K562 (cell line): ENCODE results near the gene EBI3. TPM values are rescaled to one million over a fixed set of nuclear protein-coding genes. Genes with fewer than 3 reads are reported as not detected.
A peak's percentile ranks its signal among the peaks of the same experiment; 100 is the strongest.

Source experiments
- ATAC-seq: fragments of 200-7000 bp; cut with Tn5 transposase; 3 replicates; pipeline ENCODE4 v1.9.1; 2020; ENCODE audit warnings: moderate library complexity
- BruUV-seq: library from RNA; stranded (reverse); fragments of 400-500 nt; replicated peaks from 2 replicates; lab custom pipeline; 2021; lab: Mats Ljungman, UMichigan
- CTCF ChIA-PET: fragments of 300-600 bp; formaldehyde crosslinking; extraction: SDS; loops from one replicate; lab custom pipeline; 2021; ENCODE audit warnings: low intra/inter-chr PET ratio; lab: Yijun Ruan, JAX
- POLR2A ChIA-PET: fragments of 300-600, 350-650 bp; sonication (Branson Sonifier 250); formaldehyde crosslinking; extraction: SDS; loops from one replicate; lab custom pipeline; 2021; ENCODE audit warnings: antibody characterized with exemption, inconsistent platforms; lab: Yijun Ruan, JAX
- DNase-seq, 4 experiments: peaks; one replicate each; pipeline versions ENCODE4 v3.0.0 to v3.0.0-alpha.2; 2011 to 2018; ENCODE audit warnings: low spot score in 3 of 4, mixed read lengths in 3 of 4; ENCODE audit errors: extremely low read depth in 1 of 4
- FAIRE-seq: peaks from 2 replicates; lab custom pipeline; 2011; peaks lifted over from hg19 to GRCh38; lab: Jason Lieb, UNC
- H2AFZ ChIP-seq: 2 replicates; pipeline ENCODE4 v1.6.0; 2011; ENCODE audit warnings: low read depth, low read length, control low read depth, inconsistent platforms
- H3K27ac ChIP-seq: fragments of 200-600 bp; 3 replicates; pipeline ENCODE4 v1.8.0; 2011; ENCODE audit warnings: low read depth, mild to moderate bottlenecking, control low read depth, inconsistent platforms, low read length, moderate library complexity, mixed read lengths; ENCODE audit errors: extremely low read depth
- H3K27me3 ChIP-seq, 2 experiments: fragments of 300-600 bp in 1 of 2; 2 replicates in 1 of 2; 3 replicates in 1 of 2; pipeline versions ENCODE4 v1.6.0 to v1.8.0; 2011; ENCODE audit warnings: inconsistent platforms in 2 of 2, low read length in 2 of 2, mild to moderate bottlenecking in 1 of 2, mixed read lengths in 1 of 2, moderate library complexity in 1 of 2; ENCODE audit not compliant: control insufficient read depth in 2 of 2, insufficient read depth in 2 of 2
- H3K36me3 ChIP-seq: fragments of 300-600 bp; 3 replicates; pipeline ENCODE4 v1.8.0; 2011; ENCODE audit warnings: mild to moderate bottlenecking, low read length, inconsistent platforms; ENCODE audit not compliant: control insufficient read depth, insufficient read depth
- H3K4me1 ChIP-seq, 2 experiments: fragments of 200-600 bp in 1 of 2; replicated peaks in 1 of 2; 2 replicates in 1 of 2; 3 replicates in 1 of 2; pipeline versions ENCODE4 v1.5.1 to v1.8.0; 2011; ENCODE audit warnings: inconsistent platforms in 2 of 2, low read length in 2 of 2, mild to moderate bottlenecking in 1 of 2, mixed read lengths in 1 of 2, moderate library complexity in 1 of 2; ENCODE audit not compliant: control insufficient read depth in 2 of 2, insufficient read depth in 2 of 2
- H3K4me2 ChIP-seq: 2 replicates; pipeline ENCODE4 v1.6.1; 2011; ENCODE audit warnings: low read length, control low read depth, inconsistent platforms, mixed read lengths; ENCODE audit not compliant: insufficient read depth
- H3K4me3 ChIP-seq: fragments of 200-600 bp; sonication (generic), shearing (Covaris generic); 2 replicates; pipeline ENCODE4 v1.5.1; 2016; ENCODE audit warnings: control low read depth, inconsistent platforms
- H3K79me2 ChIP-seq: fragments of 200-600 bp; 3 replicates; pipeline ENCODE4 v1.8.0; 2011; ENCODE audit warnings: low read length, inconsistent platforms; ENCODE audit not compliant: control insufficient read depth, insufficient read depth
- H3K9ac ChIP-seq, 2 experiments: 2 replicates each; pipeline versions ENCODE4 v1.6.0 to v1.6.1; 2011; ENCODE audit warnings: low read depth in 2 of 2, low read length in 2 of 2, control low read depth in 1 of 2, inconsistent platforms in 1 of 2, mild to moderate bottlenecking in 1 of 2, mixed read lengths in 1 of 2; ENCODE audit not compliant: insufficient read depth in 1 of 2
- H3K9me1 ChIP-seq: one replicate; pipeline ENCODE4 v1.6.0; 2011; ENCODE audit warnings: inconsistent platforms, mild to moderate bottlenecking, low read length, moderate library complexity; ENCODE audit not compliant: control insufficient read depth, insufficient read depth
- H3K9me3 ChIP-seq: replicated peaks from 2 replicates; pipeline ENCODE4 v1.5.1; 2011; ENCODE audit warnings: low read depth, low read length, inconsistent platforms; ENCODE audit not compliant: control insufficient read depth, insufficient read depth
- H4K20me1 ChIP-seq: replicated peaks from 2 replicates; pipeline ENCODE4 v1.6.1; 2011; ENCODE audit warnings: low read length, inconsistent platforms, mixed read lengths; ENCODE audit not compliant: control insufficient read depth, insufficient read depth
- CAMTA2 ChIP-seq: fragments of 250-450 bp; sonication (Bioruptor Pico); conservative IDR thresholded peaks from 2 replicates; pipeline ENCODE4 v1.5.1; 2022
- EGR1 ChIP-seq: fragments of 450-650 bp; conservative IDR thresholded peaks from 2 replicates; pipeline ENCODE4 v1.6.1; 2017; ENCODE audit warnings: mild to moderate bottlenecking
- KLF16 ChIP-seq: IDR thresholded peaks from 2 replicates; pipeline ENCODE4 v1.6.1; 2016; ENCODE audit warnings: antibody characterized with exemption
- NFRKB ChIP-seq: fragments of 450-650 bp; IDR thresholded peaks from 2 replicates; pipeline ENCODE4 v1.6.1; 2016; ENCODE audit warnings: low read depth
- POLR2G ChIP-seq: fragments of 200-400 bp; formaldehyde crosslinking; IDR thresholded peaks from 2 replicates; pipeline ENCODE4 v1.6.1; 2017; ENCODE audit warnings: low read depth, mild to moderate bottlenecking, antibody characterized with exemption, low read length, moderate library complexity
- RBM14 ChIP-seq: fragments of 200-400 bp; formaldehyde crosslinking; IDR thresholded peaks from 2 replicates; pipeline ENCODE4 v1.6.1; 2018; ENCODE audit warnings: low read depth, mild to moderate bottlenecking, low read length, moderate library complexity, borderline replicate concordance; ENCODE audit not compliant: insufficient read depth
- THRAP3 ChIP-seq: fragments of 450-650 bp; IDR thresholded peaks from 2 replicates; pipeline ENCODE4 v1.6.1; 2016; ENCODE audit warnings: mild to moderate bottlenecking, inconsistent platforms, borderline replicate concordance
- ZBTB11 ChIP-seq, 3 experiments: fragments of 200-800 bp in 1 of 3; fragments of 250-450 bp in 1 of 3; fragments of 450-650 bp in 1 of 3; sonication (Bioruptor Pico) in 1 of 3; sonication (Bioruptor generic) in 1 of 3; formaldehyde crosslinking in 1 of 3; IDR thresholded peaks; 2 replicates each; pipeline versions ENCODE4 v1.6.1 to v1.8.0; 2016 to 2022; ENCODE audit warnings: mild to moderate bottlenecking in 2 of 3, missing genetic modification characterization in 2 of 3, missing compliant biosample characterization in 1 of 3, moderate library complexity in 1 of 3
- ZFX ChIP-seq: sonication (generic); formaldehyde crosslinking; IDR thresholded peaks from 2 replicates; pipeline ENCODE4 v1.8.0; 2022; ENCODE audit warnings: mild to moderate bottlenecking, missing genetic modification reagents, moderate library complexity
- ZKSCAN8 ChIP-seq: fragments of 200-800 bp; sonication (Bioruptor generic); IDR thresholded peaks from 2 replicates; pipeline ENCODE4 v1.6.1; 2016; ENCODE audit warnings: missing genetic modification characterization, missing compliant biosample characterization
- ZNF347 ChIP-seq: fragments of 450-650 bp; formaldehyde crosslinking; IDR thresholded peaks from 2 replicates; pipeline ENCODE4 v1.4.0; 2020; ENCODE audit warnings: low read depth, mild to moderate bottlenecking, moderate library complexity
- WGBS: fragments of 100-300 bp; shearing (Covaris generic); methylation state at CpG from one replicate; pipeline ENCODE4 v1.1.6; 2016; ENCODE audit warnings: low coverage, mixed read lengths; ENCODE audit not compliant: insufficient coverage; ENCODE audit errors: missing lambda C conversion rate; 5-methylcytosine and 5-hydroxymethylcytosine counted together
- in situ Hi-C: fragments of 300-500 bp; cut with MboI; formaldehyde crosslinking; loops from 4 replicates; pipeline ENCODE4 v1.15.0; 2018; ENCODE audit warnings: inconsistent platforms, mixed read lengths
- intact Hi-C: fragments of 100-400 bp; cut with micrococcal nuclease; formaldehyde crosslinking; loops from 2 replicates; pipeline ENCODE4 v1.14.2; 2022
- polyA plus RNA-seq, 8 experiments: library from polyadenylated mRNA; depleted of rRNA in 4 of 8; stranded (reverse) in 5 of 8; unstranded in 3 of 8; fragments of >200 nt; fragmentation: Nextera tagmentation in 2 of 8; fragmentation: Illumina TruSeq in 1 of 8; extraction: Ambion mirVana in 2 of 8; extraction: Trizol in 1 of 8; gene quantifications; 2 replicates each; pipeline versions ENCODE4 v1.2.1 to v1.2.3, GENCODE V29; 2011 to 2014; ENCODE audit warnings: inconsistent platforms in 1 of 8, missing spikeins in 1 of 8
- total RNA-seq, 7 experiments: library from RNA; depleted of rRNA in 6 of 7; stranded (reverse); fragments of >200 nt in 6 of 7; fragmentation: Illumina TruSeq in 2 of 7; extraction: Trizol in 2 of 7; gene quantifications; 2 replicates each; pipeline versions ENCODE4 v1.2.1 to v1.2.3, GENCODE V29; 2011 to 2021; ENCODE audit warnings: low replicate concordance in 1 of 7
- TF ChIP-seq, protein P1 (sequence below): fragments of 250-450 bp; sonication (Bioruptor Pico); IDR thresholded peaks from 2 replicates; pipeline ENCODE4 v1.8.0; 2022; ENCODE audit warnings: inconsistent platforms
- TF ChIP-seq, protein P2 (sequence below): sonication (generic); formaldehyde crosslinking; IDR thresholded peaks from 2 replicates; pipeline ENCODE4 v1.8.1; 2023; ENCODE audit warnings: mild to moderate bottlenecking, missing genetic modification reagents
- TF ChIP-seq, protein P3 (sequence below): sonication (generic); formaldehyde crosslinking; IDR thresholded peaks from 2 replicates; pipeline ENCODE4 v1.8.0; 2022; ENCODE audit warnings: mild to moderate bottlenecking, missing genetic modification reagents

The EBI3 gene
- total and polyA plus RNA-seq, 9 of the 15 experiments (the other 6 are each of a cell fraction or from before 2014, with no cell fraction given) = 0.08 to 0.35 (median 0.22) TPM; not detected in 6

DNA sequence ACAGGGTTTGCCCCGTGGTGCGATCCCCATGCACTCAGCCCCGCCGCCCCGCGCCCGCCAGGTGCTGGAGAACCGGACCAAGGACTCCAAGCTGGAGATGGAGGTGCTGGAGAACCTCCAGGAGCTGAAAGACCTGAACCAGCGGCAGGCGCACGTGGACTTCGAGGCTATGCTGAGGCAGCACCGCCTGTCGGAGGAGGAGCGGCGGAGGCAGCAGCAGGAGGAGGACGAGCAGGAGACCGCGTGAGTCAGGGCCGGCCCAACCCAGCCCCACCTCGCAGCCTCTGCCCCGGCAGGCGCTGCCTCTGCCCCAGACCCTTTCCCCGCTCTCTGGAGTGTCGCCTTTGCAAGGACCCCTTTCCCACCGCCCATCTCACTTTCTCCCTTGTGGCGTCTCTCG lies 28.9 kb downstream of the EBI3 start:
- no TSS peak for BruUV-seq
- Histone ChIP-seq H3K4me2 (no peak overlapping the region), H3K79me2 (no peaks in the 10 kb centered on the region), H3K9ac (peak overlapping the region in 1 of 2 experiments; percentile 35; a peak in 1 of 4 replicates), H3K4me1 (peaks cover 0 to 5% of the 10 kb centered on the region in 2 experiments; a peak in 1 of 5 replicates), H2AFZ (no peak overlapping the region), H3K9me3 (peaks cover 9% of the 10 kb centered on the region), H3K4me3 (no peak overlapping the region), H3K27ac (no peak overlapping the region), H3K27me3 (no peaks in the 10 kb centered on the region), H3K36me3 (peaks cover 65% of the 10 kb centered on the region; the same call in 2 of the 3 replicates), H3K9me1 (no peaks in the 10 kb centered on the region), H4K20me1 (no peaks in the 10 kb centered on the region)
- ChIA-PET CTCF (no interaction called here), POLR2A (interaction anchor here (0.5 to 1.1 kb wide), 2 partner anchors 17 to 212 kb away, joined by 3 read pairs; no protein-coding TSS in a partner anchor)
- WGBS = 94% methylated on average over 11 of the region's 28 CpGs
- intact Hi-C loops = no loop called here
- peak in 1 of 4 experiments; percentile 13 for DNase-seq
- no peak for ATAC-seq
- in situ Hi-C loops = no loop called here
- TF ChIP-seq, protein P1, sequence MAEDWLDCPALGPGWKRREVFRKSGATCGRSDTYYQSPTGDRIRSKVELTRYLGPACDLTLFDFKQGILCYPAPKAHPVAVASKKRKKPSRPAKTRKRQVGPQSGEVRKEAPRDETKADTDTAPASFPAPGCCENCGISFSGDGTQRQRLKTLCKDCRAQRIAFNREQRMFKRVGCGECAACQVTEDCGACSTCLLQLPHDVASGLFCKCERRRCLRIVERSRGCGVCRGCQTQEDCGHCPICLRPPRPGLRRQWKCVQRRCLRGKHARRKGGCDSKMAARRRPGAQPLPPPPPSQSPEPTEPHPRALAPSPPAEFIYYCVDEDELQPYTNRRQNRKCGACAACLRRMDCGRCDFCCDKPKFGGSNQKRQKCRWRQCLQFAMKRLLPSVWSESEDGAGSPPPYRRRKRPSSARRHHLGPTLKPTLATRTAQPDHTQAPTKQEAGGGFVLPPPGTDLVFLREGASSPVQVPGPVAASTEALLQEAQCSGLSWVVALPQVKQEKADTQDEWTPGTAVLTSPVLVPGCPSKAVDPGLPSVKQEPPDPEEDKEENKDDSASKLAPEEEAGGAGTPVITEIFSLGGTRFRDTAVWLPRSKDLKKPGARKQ (CRISPR knock-in tag) = no peak
- no peak for TF ChIP-seq RBM14
- no peak for TF ChIP-seq KLF16
- TF ChIP-seq, protein P2, sequence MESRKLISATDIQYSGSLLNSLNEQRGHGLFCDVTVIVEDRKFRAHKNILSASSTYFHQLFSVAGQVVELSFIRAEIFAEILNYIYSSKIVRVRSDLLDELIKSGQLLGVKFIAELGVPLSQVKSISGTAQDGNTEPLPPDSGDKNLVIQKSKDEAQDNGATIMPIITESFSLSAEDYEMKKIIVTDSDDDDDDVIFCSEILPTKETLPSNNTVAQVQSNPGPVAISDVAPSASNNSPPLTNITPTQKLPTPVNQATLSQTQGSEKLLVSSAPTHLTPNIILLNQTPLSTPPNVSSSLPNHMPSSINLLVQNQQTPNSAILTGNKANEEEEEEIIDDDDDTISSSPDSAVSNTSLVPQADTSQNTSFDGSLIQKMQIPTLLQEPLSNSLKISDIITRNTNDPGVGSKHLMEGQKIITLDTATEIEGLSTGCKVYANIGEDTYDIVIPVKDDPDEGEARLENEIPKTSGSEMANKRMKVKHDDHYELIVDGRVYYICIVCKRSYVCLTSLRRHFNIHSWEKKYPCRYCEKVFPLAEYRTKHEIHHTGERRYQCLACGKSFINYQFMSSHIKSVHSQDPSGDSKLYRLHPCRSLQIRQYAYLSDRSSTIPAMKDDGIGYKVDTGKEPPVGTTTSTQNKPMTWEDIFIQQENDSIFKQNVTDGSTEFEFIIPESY (CRISPR knock-in tag) = peak; percentile 71
- TF ChIP-seq CAMTA2 = no peak
- no peak for TF ChIP-seq ZKSCAN8 (CRISPR knock-in tag)
- TF ChIP-seq ZNF347 = no peak
- TF ChIP-seq POLR2G = peak; percentile 39; the same call in 1 of the 2 replicates
- no peak for TF ChIP-seq ZFX (CRISPR knock-in tag)
- no peak for TF ChIP-seq EGR1
- TF ChIP-seq NFRKB = no peak
- no peak for TF ChIP-seq ZBTB11 (CRISPR knock-in tag; IDR thresholded peaks at IDR 0.05)
- TF ChIP-seq THRAP3 = no peak
- TF ChIP-seq, protein P3, sequence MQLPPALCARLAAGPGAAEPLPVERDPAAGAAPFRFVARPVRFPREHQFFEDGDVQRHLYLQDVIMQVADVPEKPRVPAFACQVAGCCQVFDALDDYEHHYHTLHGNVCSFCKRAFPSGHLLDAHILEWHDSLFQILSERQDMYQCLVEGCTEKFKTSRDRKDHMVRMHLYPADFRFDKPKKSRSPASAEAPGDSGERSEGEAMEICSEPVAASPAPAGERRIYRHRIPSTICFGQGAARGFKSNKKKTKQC = no peak
- FAIRE-seq = no peak
